SK-N-SH (cell line): Measurements from ENCODE around the gene LRMDA.

ENCODE experiments used
- CTCF ChIP-seq: fragments of 200-600 bp; sonication (generic); IDR thresholded peaks from 2 replicates; pipeline ENCODE4 v1.6.1; 2017; ENCODE audit warnings: antibody characterized with exemption, mild to moderate bottlenecking, moderate library complexity
- FOXM1 ChIP-seq: IDR thresholded peaks from 2 replicates; pipeline ENCODE4 v1.4.0; 2012; ENCODE audit warnings: low read depth, mild to moderate bottlenecking
- GABPA ChIP-seq: IDR thresholded peaks from 2 replicates; pipeline ENCODE4 v1.4.0; 2012; ENCODE audit warnings: low read depth, mild to moderate bottlenecking
- JUND ChIP-seq: IDR thresholded peaks from 2 replicates; pipeline ENCODE4 v1.4.0; 2012
- MAX ChIP-seq: IDR thresholded peaks from 2 replicates; pipeline ENCODE4 v1.4.0; 2012; ENCODE audit warnings: low read depth
- NRF1 ChIP-seq: IDR thresholded peaks from 2 replicates; pipeline ENCODE4 v1.6.1; 2012; ENCODE audit warnings: low read depth, mild to moderate bottlenecking, low read length
- PBX3 ChIP-seq: IDR thresholded peaks from 2 replicates; pipeline ENCODE4; 2012
- POLR2AphosphoS5 ChIP-seq: IDR thresholded peaks from 2 replicates; pipeline ENCODE4 v1.6.1; 2012; ENCODE audit warnings: low read depth, low read length
- RAD21 ChIP-seq: IDR thresholded peaks from 2 replicates; pipeline ENCODE4 v1.6.1; 2012; ENCODE audit warnings: mild to moderate bottlenecking, low read length
- RCOR1 ChIP-seq: fragments of 150-350 bp; IDR thresholded peaks from 2 replicates; pipeline ENCODE4 v1.6.1; 2017; ENCODE audit warnings: antibody characterized with exemption, low read length
- REST ChIP-seq: IDR thresholded peaks from 2 replicates; pipeline ENCODE4 v1.6.1; 2012; ENCODE audit warnings: mild to moderate bottlenecking, low read depth, low read length, moderate library complexity
- SIN3A ChIP-seq: IDR thresholded peaks from 2 replicates; pipeline ENCODE4 v1.6.1; 2012; ENCODE audit warnings: low read depth, mild to moderate bottlenecking, low read length, moderate library complexity, borderline replicate concordance
- SMC3 ChIP-seq: IDR thresholded peaks from 2 replicates; pipeline ENCODE4 v1.6.1; 2012; ENCODE audit warnings: low read depth, low read length, improper control_type of control experiment
- TAF1 ChIP-seq: IDR thresholded peaks from 2 replicates; pipeline ENCODE4 v1.6.1; 2012; ENCODE audit warnings: low read depth, mild to moderate bottlenecking, low read length, moderate library complexity, borderline replicate concordance

- TF ChIP-seq CTCF, result no peak
- TF ChIP-seq MAX, result no peak
- no peak for TF ChIP-seq REST
- TF ChIP-seq GABPA, result no peak
- no peak for TF ChIP-seq POLR2AphosphoS5
- TF ChIP-seq JUND, result no peak
- no peak for TF ChIP-seq NRF1
- TF ChIP-seq SIN3A, result no peak
- TF ChIP-seq RAD21, result no peak
- TF ChIP-seq SMC3, result no peak
- TF ChIP-seq FOXM1, result no peak
- no peak for TF ChIP-seq TAF1
- no peak for TF ChIP-seq RCOR1
- TF ChIP-seq PBX3, result no peak
Measured at GRCh38 chr10:76210211-76210610, 778.8 kb downstream of the LRMDA start.
